Stimulated activated CD8-positive, alpha-beta memory T cell treated with anti-CD3 and anti-CD28 coated beads, Interleukin-12 subunit alpha, Interleukin-12 subunit beta, amount 100 ng/mL, for 1 hour (primary cell): Measurements from ENCODE around the gene TASP1.

Source experiments
- DNase-seq: peaks from one replicate; pipeline ENCODE4 v3.0.0-alpha.2; 2020; ENCODE audit warnings: low read depth

The TASP1 gene

GRCh38 chr20:13342469-13343242 lies 296.1 kb downstream of the TASP1 start:
- DNase-seq = no peak

DNA sequence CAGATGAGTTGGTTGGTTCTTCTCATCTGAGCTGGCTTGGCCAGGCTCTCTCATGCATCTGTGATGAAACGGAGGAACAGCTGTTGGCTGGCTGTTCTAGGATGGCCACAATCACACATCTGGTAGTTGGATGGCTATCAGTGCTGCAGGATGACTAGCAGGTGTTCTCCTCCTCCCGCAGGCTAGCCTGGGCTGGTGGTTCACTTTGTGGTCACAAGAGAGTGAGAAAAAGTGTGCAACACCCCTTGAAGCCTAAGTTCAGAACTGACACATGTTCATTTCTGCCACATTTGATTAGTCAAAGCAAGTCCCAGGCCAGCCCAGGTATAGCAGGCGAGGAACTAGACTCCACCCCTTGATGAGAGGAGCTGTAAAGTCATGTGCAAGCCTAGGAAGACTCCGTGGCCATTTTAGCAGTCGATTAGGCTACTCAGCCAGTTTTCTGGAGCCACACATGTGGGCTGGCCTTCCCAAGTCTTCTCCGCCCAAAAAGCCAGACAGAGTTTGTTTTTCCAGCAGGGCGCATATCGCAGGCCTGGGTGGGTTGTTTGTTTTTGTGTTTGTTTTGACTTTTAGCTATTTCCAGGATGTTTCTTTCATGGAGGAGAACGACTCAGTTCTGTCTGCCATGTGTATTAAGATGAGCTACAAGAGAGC lies 296.9 kb downstream of the TASP1 start:
- no peak for DNase-seq

DNA sequence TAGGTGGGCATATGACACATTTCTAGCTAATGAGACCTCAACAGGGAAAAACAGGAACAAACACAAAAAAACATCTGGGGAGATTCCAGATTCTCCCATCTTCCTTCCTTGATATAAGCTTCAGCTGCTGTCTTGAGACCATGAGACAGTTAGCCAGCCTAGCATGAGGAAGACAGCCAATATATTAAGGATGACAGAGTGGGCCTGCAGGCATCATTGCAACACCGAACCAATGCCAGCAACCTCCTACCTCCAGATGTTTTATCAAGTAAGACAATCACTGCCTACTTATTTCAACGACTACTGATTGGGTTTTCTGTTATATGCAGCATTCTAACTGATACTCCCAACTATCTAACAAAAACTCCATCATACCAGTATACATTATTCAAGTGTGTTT lies 298.6 kb downstream of the TASP1 start:
- no peak for DNase-seq
